22Rv1 (cell line): ENCODE data around the gene PGS1.

Experiments used
- H3K27ac ChIP-seq: fragments of 450-650 bp; 2 replicates; pipeline ENCODE4 v1.5.1; 2017
- CTCF ChIP-seq: fragments of 450-650 bp; IDR thresholded peaks from 2 replicates; pipeline ENCODE4 v1.5.1; 2017; ENCODE audit warnings: mild to moderate bottlenecking
- ZFX ChIP-seq: fragments of 450-650 bp; IDR thresholded peaks from 2 replicates; pipeline ENCODE4 v1.6.1; 2017; ENCODE audit warnings: antibody characterized with exemption, borderline replicate concordance

PGS1 gene

GRCh38 chr17:78375401-78376151 is 2.9 kb upstream of the PGS1 start:
- TF ChIP-seq CTCF (no peak), ZFX (no peak)
- H3K27ac ChIP-seq, result no peak overlapping the region

GRCh38 chr17:78376161-78376560 is 2.3 kb upstream of the PGS1 start:
- no peak for TF ChIP-seq CTCF
- TF ChIP-seq ZFX, result no peak
- no peak overlapping the region for H3K27ac ChIP-seq

DNA sequence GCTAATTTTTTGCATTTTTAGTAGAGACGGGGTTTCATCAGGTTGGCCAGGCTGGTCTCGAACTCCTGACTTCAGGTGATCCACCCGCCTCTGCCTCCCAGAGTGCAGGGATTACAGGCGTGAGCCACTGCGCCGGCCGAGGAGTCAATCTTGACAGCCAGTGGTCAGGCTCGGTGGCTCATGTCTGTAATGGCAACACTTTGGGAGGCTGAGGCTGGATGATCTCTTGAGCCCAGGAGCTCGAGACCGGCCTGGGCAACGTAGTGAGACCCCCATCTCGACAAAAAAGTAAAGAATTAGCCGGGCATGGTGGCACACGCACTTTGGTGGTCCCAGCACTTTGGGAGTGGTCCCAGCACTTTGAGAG is 608 bp upstream of the PGS1 start:
- TF ChIP-seq CTCF, result no peak
- TF ChIP-seq ZFX, result no peak
- no peak overlapping the region for H3K27ac ChIP-seq

GRCh38 chr17:78379131-78379491 is 662 bp downstream of the PGS1 start:
- no peak for TF ChIP-seq CTCF
- TF ChIP-seq ZFX, result no peak
- peak overlapping the region; percentile 48 for H3K27ac ChIP-seq

GRCh38 chr17:78380370-78380769 is 1.9 kb downstream of the PGS1 start:
- no peak overlapping the region for H3K27ac ChIP-seq
- TF ChIP-seq CTCF (no peak), ZFX (no peak)

- H3K27ac ChIP-seq, result no peak overlapping the region
- TF ChIP-seq CTCF (no peak), ZFX (no peak)
Measured at GRCh38 chr17:78381601-78382232, 3.3 kb downstream of the PGS1 start.

DNA sequence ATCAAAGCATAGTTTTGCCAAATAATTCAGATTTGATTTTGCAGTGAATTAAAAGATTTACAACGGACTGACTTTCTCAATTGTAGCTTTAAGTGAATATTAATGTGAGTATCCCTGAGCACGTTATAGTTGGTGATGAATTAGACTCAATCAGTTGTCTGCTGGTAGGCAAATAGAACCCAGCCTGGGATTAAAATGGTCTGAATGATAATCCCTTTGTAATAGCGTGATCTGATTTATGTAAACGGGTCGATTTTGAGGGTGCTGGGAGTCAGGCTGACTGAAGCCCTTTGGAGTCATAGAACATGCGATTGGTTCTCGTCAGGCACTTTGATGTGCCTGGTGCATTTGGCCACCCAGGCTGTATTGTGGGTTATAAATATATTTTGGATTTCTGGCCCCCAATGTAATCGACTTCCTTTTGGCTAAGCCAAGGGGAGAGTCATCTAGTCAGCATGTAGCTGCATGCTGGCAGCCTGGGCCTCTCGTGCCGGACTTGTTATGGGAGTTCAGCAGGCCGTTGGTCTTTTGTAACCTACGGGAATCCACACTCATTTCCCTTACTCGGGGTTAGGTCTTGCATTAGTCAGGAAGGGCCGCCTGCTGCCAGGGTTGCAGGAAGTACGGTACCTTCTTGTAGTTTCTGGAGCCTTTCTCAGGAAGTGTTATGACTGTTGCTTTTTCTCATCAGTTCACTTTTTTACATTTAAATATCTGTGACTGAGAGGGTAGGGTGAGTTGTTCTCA is 5.4 kb downstream of the PGS1 start:
- TF ChIP-seq CTCF, result no peak
- TF ChIP-seq ZFX, result no peak
- no peak overlapping the region for H3K27ac ChIP-seq
